ENCODE data around the gene WIPI1.

- no peak for TF ChIP-seq CTCF (IDR thresholded peaks at IDR 0.05)
- TF ChIP-seq POLR2A (IDR thresholded peaks at IDR 0.05), result no peak
Observed at GRCh38 chr17:68482576-68483041, 25.3 kb upstream of the WIPI1 start.
